GM18951 (cell line): ENCODE measurements around the gene PPIL3.

ENCODE experiments used
- POLR2A ChIP-seq: IDR thresholded peaks from 4 replicates; pipeline ENCODE4 v1.6.1; 2011; ENCODE audit warnings: mild to moderate bottlenecking; ENCODE audit not compliant: insufficient read length, insufficient read depth; ENCODE audit errors: extremely low read depth
- in situ Hi-C: fragments of 300-500 bp; cut with MboI; formaldehyde crosslinking; loops from one replicate; pipeline ENCODE4 v1.12.0; 2022; ENCODE audit warnings: low sequenced_read_pairs, mixed read lengths, inconsistent platforms; ENCODE audit not compliant: unreplicated experiment

Gene PPIL3

DNA sequence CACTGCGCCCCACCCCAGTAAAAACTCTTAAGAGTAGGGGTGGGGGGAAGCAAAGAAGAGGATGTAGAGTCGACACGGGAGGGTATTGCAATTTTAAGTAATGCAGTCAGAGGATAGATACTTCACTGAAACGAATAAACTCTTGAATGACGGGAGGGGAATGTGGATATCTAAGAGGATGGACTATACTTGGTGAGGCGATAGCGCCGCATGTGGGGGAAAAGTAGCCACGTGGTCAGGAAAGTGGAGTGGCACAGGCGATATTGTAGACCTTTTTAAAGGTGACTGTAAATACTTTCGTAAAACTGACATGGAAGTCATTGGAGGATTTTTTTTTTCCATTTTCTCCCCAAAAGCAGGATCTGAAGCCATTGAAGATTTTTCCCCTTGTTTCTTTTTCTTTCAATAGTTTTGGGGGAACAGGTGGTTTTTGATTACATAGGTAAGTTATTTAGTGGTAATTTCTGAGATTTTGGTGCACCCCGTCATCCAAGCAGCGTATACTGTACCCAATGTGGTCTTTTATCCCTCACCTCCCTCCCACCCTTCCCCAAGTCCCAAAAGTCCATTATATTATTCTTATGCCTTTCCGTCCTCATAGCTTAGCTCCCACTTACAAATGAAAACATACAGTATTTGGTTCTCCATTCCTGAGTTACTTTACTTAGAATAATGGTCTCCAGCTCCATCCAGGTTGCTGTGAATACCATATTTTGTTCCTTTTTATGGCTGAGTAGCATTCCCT, 38.2 kb downstream of the PPIL3 start:
- TF ChIP-seq POLR2A: no peak
- in situ Hi-C loops: no loop called here

DNA sequence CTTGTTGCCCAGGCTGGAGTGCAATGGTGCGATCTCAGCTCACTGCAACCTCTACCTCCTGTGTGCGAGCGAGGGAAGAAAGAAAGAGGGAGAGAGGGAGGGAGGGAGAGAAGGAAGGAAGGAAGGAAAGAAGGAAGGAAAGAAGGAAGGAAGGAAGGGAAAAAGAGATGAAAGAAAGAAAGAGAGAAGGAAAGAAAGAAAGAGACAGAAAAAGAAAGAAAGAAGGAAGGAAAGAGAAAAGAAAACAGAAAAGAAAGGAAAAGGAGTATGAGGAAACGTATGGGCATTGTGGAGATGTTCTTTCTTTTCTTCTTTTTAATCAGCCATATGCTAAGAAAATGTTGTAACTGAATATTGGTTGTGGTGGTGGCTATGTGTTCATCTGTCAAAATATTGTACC, 40.9 kb downstream of the PPIL3 start:
- in situ Hi-C loops: no loop called here
- no peak for TF ChIP-seq POLR2A

GRCh38 chr2:200847269-200847668, 41.6 kb downstream of the PPIL3 start:
- in situ Hi-C loops: no loop called here
- no peak for TF ChIP-seq POLR2A

GRCh38 chr2:200845669-200846325, 43.1 kb downstream of the PPIL3 start:
- TF ChIP-seq POLR2A: no peak
- in situ Hi-C loops: no loop called here

GRCh38 chr2:200845194-200845593, 43.7 kb downstream of the PPIL3 start:
- in situ Hi-C loops: no loop called here
- TF ChIP-seq POLR2A: no peak

GRCh38 chr2:200843993-200844948, 44.6 kb downstream of the PPIL3 start:
- in situ Hi-C loops: no loop called here
- TF ChIP-seq POLR2A: no peak

DNA sequence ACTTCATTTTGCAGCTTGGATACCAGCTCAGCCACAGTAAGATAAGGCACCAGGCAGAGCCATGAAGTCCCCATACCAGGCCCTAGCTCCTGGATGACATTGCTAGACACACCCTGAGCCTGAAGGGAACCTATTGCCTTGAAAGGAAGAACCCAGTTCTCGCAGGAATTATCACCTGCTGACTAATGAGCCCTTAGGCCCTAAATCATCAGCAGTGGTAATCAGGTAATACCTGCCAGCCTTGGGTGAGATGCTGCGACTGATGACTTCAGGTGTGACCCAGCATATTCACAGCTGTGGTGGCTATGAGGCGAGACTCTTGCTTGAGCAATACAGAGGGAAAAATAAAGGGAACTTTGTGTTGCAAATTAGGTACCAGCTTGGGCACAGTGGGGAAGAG, 49.4 kb downstream of the PPIL3 start:
- in situ Hi-C loops: no loop called here

GRCh38 chr2:200834701-200835100, 54.2 kb downstream of the PPIL3 start:
- in situ Hi-C loops: no loop called here
- TF ChIP-seq POLR2A: no peak

More for the DNA sequence above, 49.4 kb downstream of the PPIL3 start:
- no peak for TF ChIP-seq POLR2A

DNA sequence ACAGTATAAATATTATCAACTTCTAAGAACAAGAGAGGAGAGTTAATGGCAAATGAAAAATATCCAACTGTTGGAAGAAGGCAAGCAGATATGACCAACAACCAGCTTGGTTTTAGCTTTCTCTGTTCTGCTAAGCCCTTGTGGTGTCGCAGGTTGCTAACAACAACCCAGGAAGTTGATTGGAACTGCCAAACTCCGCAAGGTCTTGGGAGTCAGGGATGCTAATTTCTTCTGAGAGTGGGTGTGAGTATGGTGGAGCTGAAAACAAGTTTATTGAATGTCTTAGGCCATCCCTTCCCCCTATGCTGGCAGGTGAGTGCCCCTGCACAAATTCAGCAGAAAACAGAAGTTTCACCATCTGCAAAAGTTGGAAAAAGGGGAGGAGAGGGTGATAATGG, 59.6 kb downstream of the PPIL3 start:
- in situ Hi-C loops: no loop called here
- TF ChIP-seq POLR2A: no peak

DNA sequence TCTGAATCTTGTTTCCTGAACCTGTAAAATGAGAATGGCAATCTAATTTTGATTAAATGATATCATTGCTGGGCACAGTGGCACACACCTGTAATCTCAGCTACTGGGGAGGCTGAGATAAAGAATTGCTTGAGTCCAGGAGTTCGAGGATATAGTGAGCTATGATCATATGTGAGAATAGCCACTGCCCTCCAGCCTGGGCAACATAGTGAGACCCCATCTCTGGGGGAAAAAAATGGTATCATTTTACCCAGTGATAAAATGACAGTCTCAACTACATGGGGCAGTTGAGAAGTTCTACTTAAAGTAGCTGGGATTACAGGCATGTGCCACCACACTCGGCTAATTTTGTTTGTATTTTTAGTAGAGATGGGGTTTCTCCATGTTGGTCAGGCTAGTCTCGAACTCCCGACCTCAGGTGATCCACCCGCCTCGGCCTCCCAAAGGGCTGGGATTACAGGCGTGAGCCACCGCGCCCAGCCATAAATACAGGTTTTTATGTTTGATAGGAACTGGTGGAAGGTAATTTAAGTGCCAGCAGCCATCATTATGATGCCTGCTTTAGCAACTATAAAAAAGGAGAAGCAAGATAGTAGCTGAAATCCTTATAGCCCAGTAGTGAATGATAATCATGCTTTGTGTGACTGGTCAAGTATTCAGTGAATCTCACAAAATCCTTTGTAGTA, 60.2 kb downstream of the PPIL3 start:
- TF ChIP-seq POLR2A: no peak
- in situ Hi-C loops: no loop called here

DNA sequence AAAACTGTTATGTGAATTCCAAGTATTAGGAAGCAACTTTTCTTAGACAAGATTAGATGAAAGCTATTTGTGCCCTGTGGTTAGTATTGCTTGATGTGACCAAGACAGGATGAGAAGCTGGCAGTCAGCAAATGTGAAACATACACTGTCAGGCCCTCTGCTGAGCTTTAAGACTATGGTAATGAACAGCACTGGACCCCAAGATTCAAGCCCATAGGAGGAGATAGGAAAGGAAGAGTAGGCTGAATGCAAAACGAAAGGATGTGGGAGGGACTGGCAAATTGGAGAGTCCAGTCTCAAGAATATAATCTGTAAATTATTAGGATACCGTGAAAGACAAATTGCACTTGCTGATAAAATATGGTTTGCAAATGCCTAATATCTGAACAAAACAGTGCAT, 60.8 kb downstream of the PPIL3 start:
- in situ Hi-C loops: no loop called here

DNA sequence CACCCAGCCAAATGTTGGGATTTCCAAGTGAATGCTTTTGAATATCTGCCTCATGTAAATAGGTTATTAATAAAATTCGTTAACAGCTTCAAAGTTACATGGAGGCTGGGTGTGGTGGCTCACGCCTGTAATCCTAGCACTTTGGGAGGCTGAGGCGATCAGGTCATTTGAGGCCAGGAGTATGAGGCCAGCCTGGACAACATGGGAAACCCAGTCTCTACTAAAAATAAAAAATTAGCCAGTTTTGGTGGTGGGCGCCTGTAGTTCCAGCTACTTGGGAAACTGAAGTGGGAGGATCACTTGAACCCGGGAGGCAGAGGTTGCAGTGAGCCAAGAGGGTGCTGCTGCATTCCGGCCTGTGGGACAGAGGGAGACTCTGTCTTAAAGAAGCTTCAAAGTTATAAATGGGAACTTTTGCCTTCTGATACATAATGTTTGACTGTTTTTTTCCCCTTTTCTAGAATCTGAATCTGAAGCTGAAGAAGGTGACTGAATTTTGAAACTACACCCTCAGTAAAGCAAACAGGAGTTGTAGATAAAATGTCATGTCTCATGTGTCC, 67.1 kb downstream of the PPIL3 start:
- TF ChIP-seq POLR2A: no peak
- in situ Hi-C loops: no loop called here

More for the DNA sequence above, 60.8 kb downstream of the PPIL3 start:
- no peak for TF ChIP-seq POLR2A
